ENCODE data around the gene RPN2. TPM values are rescaled to one million over a fixed set of nuclear protein-coding genes. Genes with fewer than 3 reads are reported as not detected.
A peak's percentile ranks its signal among the peaks of the same experiment; 100 is the strongest.

RPN2 gene
- polyA plus RNA-seq, 3 donors, result 169 to 215 (median 199) TPM

GRCh38 chr20:37263686-37264085 is 84.6 kb downstream of the RPN2 start:
- H3K27me3 Mint-ChIP-seq (ENCODE audit: low read depth in 3 of 3), result peaks cover 0 to 4% (median 2%) of the 10 kb centered on the region in 3 donors
- Histone ChIP-seq H3K9me3 (replicated peaks in 1 of 2; ENCODE audit: control insufficient read depth in 1 of 2, insufficient read depth in 1 of 2, low read length in 2 of 2) (no peaks in the 10 kb centered on the region), H3K36me3 (replicated peaks in 1 of 2; ENCODE audit: control insufficient read depth in 1 of 2, insufficient read depth in 2 of 2, low read length in 2 of 2) (no peaks in the 10 kb centered on the region), H3K27me3 (ENCODE audit: control insufficient read depth in 2 of 2, insufficient read depth in 2 of 2, low read length in 2 of 2) (no peaks in the 10 kb centered on the region), H3K4me1 (ENCODE audit: control insufficient read depth in 1 of 2, insufficient read depth in 2 of 2, low read length in 2 of 2) (peaks cover 6% of the 10 kb centered on the region in 2 donors), H3K4me2 (replicated peaks; ENCODE audit: extremely low read depth, low read length, poor library complexity, severe bottlenecking) (no peak overlapping the region), H3K27ac (ENCODE audit: low read depth in 1 of 2, low read length in 2 of 2) (no peak overlapping the region), H3K79me2 (ENCODE audit: insufficient read depth, low read length) (no peaks in the 10 kb centered on the region), H3K9ac (ENCODE audit: insufficient read depth, low read length, poor library complexity, severe bottlenecking) (no peak overlapping the region), H4K20me1 (ENCODE audit: insufficient read depth, low read length) (no peaks in the 10 kb centered on the region), H3K4me3 (replicated peaks in 1 of 3; ENCODE audit: low read depth in 2 of 3, low read length in 3 of 3) (no peak overlapping the region), H2AFZ (ENCODE audit: insufficient read depth, low read depth, low read length, poor library complexity, severe bottlenecking) (no peak overlapping the region)
- H3K4me1 Mint-ChIP-seq, result peaks cover 7% of the 10 kb centered on the region
- H3K27ac Mint-ChIP-seq, result peak overlapping the region in 1 of 7 donors; percentile 28
- intact Hi-C loops (cut with micrococcal nuclease), result loop anchor here in 1 of 2 donors (10.0 kb wide), 1 partner anchor 261 kb away; the partner anchor contains the start of genes BLCAP and NNAT
- H3K9me3 Mint-ChIP-seq, result peaks cover 0 to 5% (median 0%) of the 10 kb centered on the region in 7 donors
- H3K36me3 Mint-ChIP-seq, result no peaks in the 10 kb centered on the region
- 95% methylated on average over 4 of the region's 6 CpGs for WGBS (ENCODE audit: insufficient coverage)
- DNase-seq, result no peak
- no peak overlapping the region for H3K4me3 Mint-ChIP-seq
- TF ChIP-seq CTCF (IDR thresholded peaks at IDR 0.05), result no peak

GRCh38 chr20:37265152-37265551 is 86.0 kb downstream of the RPN2 start:
- H3K4me3 Mint-ChIP-seq, result no peak overlapping the region
- intact Hi-C loops (cut with micrococcal nuclease), result loop anchor here (5.0 to 10.0 kb wide), 4 partner anchors 43 to 262 kb away; partner anchors contain the start of genes BLCAP (in 2 of the 2) and NNAT (in 1 of the 2)
- Histone ChIP-seq H3K27ac (ENCODE audit: low read depth in 1 of 2, low read length in 2 of 2) (peak overlapping the region; percentile 53 to 81), H3K4me2 (replicated peaks; ENCODE audit: extremely low read depth, low read length, poor library complexity, severe bottlenecking) (no peak overlapping the region), H3K4me3 (replicated peaks in 1 of 3; ENCODE audit: low read depth in 2 of 3, low read length in 3 of 3) (no peak overlapping the region), H2AFZ (ENCODE audit: insufficient read depth, low read depth, low read length, poor library complexity, severe bottlenecking) (peak overlapping the region; percentile 30), H3K27me3 (ENCODE audit: control insufficient read depth in 2 of 2, insufficient read depth in 2 of 2, low read length in 2 of 2) (no peaks in the 10 kb centered on the region), H3K9ac (ENCODE audit: insufficient read depth, low read length, poor library complexity, severe bottlenecking) (no peak overlapping the region), H3K36me3 (replicated peaks in 1 of 2; ENCODE audit: control insufficient read depth in 1 of 2, insufficient read depth in 2 of 2, low read length in 2 of 2) (no peaks in the 10 kb centered on the region), H3K9me3 (replicated peaks in 1 of 2; ENCODE audit: control insufficient read depth in 1 of 2, insufficient read depth in 1 of 2, low read length in 2 of 2) (no peaks in the 10 kb centered on the region), H4K20me1 (ENCODE audit: insufficient read depth, low read length) (no peaks in the 10 kb centered on the region), H3K79me2 (ENCODE audit: insufficient read depth, low read length) (no peaks in the 10 kb centered on the region), H3K4me1 (ENCODE audit: control insufficient read depth in 1 of 2, insufficient read depth in 2 of 2, low read length in 2 of 2) (peaks cover 16% of the 10 kb centered on the region in 2 donors)
- H3K9me3 Mint-ChIP-seq, result peaks cover 0 to 7% (median 4%) of the 10 kb centered on the region in 7 donors
- H3K27me3 Mint-ChIP-seq (ENCODE audit: low read depth in 3 of 3), result peaks cover 1 to 3% (median 2%) of the 10 kb centered on the region in 3 donors
- peak overlapping the region; percentile 37 to 89 (median 78) for H3K27ac Mint-ChIP-seq
- H3K4me1 Mint-ChIP-seq, result peaks cover 17% of the 10 kb centered on the region
- peak; percentile 84 to 91 (median 90) for DNase-seq
- TF ChIP-seq CTCF (IDR thresholded peaks at IDR 0.05), result no peak
- no peaks in the 10 kb centered on the region for H3K36me3 Mint-ChIP-seq
- WGBS (ENCODE audit: insufficient coverage), result 0% methylated on average over 1 of the region's 4 CpGs

Measured in CD14-positive monocyte (primary cell).